HCT116 (cell line): ENCODE data around the gene SPON2. TPM values are rescaled to one million over a fixed set of nuclear protein-coding genes. Genes with fewer than 3 reads are reported as not detected.

Experiments used
- ATAC-seq: fragments of 200-7000 bp; cut with Tn5 transposase; 2 replicates; pipeline ENCODE4 v1.9.1; 2020; ENCODE audit warnings: mild to moderate bottlenecking, moderate library complexity
- BruUV-seq: library from RNA; stranded (reverse); fragments of 400-500 nt; replicated peaks from 2 replicates; lab custom pipeline; 2021; lab: Mats Ljungman, UMichigan
- CTCF ChIA-PET: fragments of 300-600 bp; sonication (Branson Sonifier 250); formaldehyde crosslinking; loops from one replicate; lab custom pipeline; 2021; ENCODE audit warnings: antibody characterized with exemption; lab: Charles Lee
- POLR2A ChIA-PET: fragments of 300-600, 350-600 bp; sonication (Branson Sonifier 250); formaldehyde crosslinking; loops from one replicate; lab custom pipeline; 2021; ENCODE audit warnings: antibody characterized with exemption; lab: Charles Lee
- RAD21 ChIA-PET, 2 experiments: fragments of 300-600 bp; sonication (Branson Sonifier 250); formaldehyde crosslinking; loops; one replicate each; lab custom pipeline; 2023; ENCODE audit warnings: low total read pairs in 2 of 2; ENCODE audit not compliant: uncharacterized antibody in 2 of 2, unreplicated experiment in 2 of 2, low non-redundant PET in 1 of 2; lab: Charles Lee
- DNase-seq: peaks from one replicate; pipeline ENCODE4 v3.0.0-alpha.2; 2010; ENCODE audit warnings: low read depth, low spot score
- H2AFZ ChIP-seq: fragments of 200-600 bp; shearing (Covaris generic), sonication (generic); 2 replicates; pipeline ENCODE4 v1.6.1; 2017; ENCODE audit warnings: low read depth, mixed run types, mixed read lengths, antibody characterized with exemption, low read length; ENCODE audit not compliant: poor library complexity, severe bottlenecking
- H3K27ac ChIP-seq: 2 replicates; pipeline ENCODE4 v1.5.1; 2012; ENCODE audit warnings: low read depth, low read length
- H3K27me3 ChIP-seq: fragments of 200-600 bp; sonication (generic); 2 replicates; pipeline ENCODE4 v1.6.1; 2016; ENCODE audit warnings: mixed run types, low read length, mixed read lengths; ENCODE audit not compliant: insufficient read depth
- H3K36me3 ChIP-seq, 2 experiments: fragments of 200-500 bp in 1 of 2; fragments of 200-600 bp in 1 of 2; sonication (Bioruptor generic) in 1 of 2; sonication (generic) in 1 of 2; 2 replicates each; pipeline versions ENCODE4 v1.5.1 to v1.6.1; 2014 to 2016; ENCODE audit warnings: low read length in 2 of 2, inconsistent platforms in 1 of 2, mixed read lengths in 1 of 2, mixed run types in 1 of 2; ENCODE audit not compliant: insufficient read depth in 2 of 2, control insufficient read depth in 1 of 2
- H3K4me1 ChIP-seq, 2 experiments: fragments of 200-600 bp in 1 of 2; sonication (generic) in 1 of 2; 2 replicates each; pipeline versions ENCODE4 v1.5.1 to v1.6.1; 2012 to 2017; ENCODE audit warnings: low read length in 2 of 2, inconsistent platforms in 1 of 2, mild to moderate bottlenecking in 1 of 2, mixed read lengths in 1 of 2, mixed run types in 1 of 2, moderate library complexity in 1 of 2; ENCODE audit not compliant: insufficient read depth in 2 of 2, control insufficient read depth in 1 of 2
- H3K4me2 ChIP-seq: fragments of 200-600 bp; sonication (generic); 2 replicates; pipeline ENCODE4 v1.6.1; 2017; ENCODE audit warnings: mixed run types, low read length, mixed read lengths
- H3K4me3 ChIP-seq, 2 experiments: fragments of 200-600 bp in 1 of 2; sonication (generic) in 1 of 2; replicated peaks in 1 of 2; 2 replicates each; pipeline ENCODE4 v1.5.1; 2011 to 2016; ENCODE audit warnings: low read length in 2 of 2, control low read depth in 1 of 2, low read depth in 1 of 2, mild to moderate bottlenecking in 1 of 2, mixed read lengths in 1 of 2, mixed run types in 1 of 2
- H3K79me2 ChIP-seq: fragments of 200-600 bp; sonication (generic); 2 replicates; pipeline ENCODE4 v1.6.1; 2017; ENCODE audit warnings: mild to moderate bottlenecking, mixed run types, low read length, moderate library complexity, mixed read lengths; ENCODE audit not compliant: insufficient read depth
- H3K9ac ChIP-seq: fragments of 200-600 bp; sonication (generic); 2 replicates; pipeline ENCODE4 v1.6.1; 2016; ENCODE audit warnings: low read length, mixed read lengths
- H3K9me2 ChIP-seq: fragments of 200-600 bp; sonication (generic), shearing (Covaris generic); 2 replicates; pipeline ENCODE4 v1.6.1; 2017; ENCODE audit warnings: mixed run types, mild to moderate bottlenecking, moderate library complexity; ENCODE audit not compliant: insufficient read depth
- H3K9me3 ChIP-seq, 2 experiments: fragments of 200-500 bp in 1 of 2; fragments of 200-600 bp in 1 of 2; sonication (Bioruptor generic) in 1 of 2; sonication (generic) in 1 of 2; 2 replicates each; pipeline ENCODE4 v1.6.1; 2014 to 2017; ENCODE audit warnings: low read length in 2 of 2, mixed read lengths in 2 of 2, inconsistent platforms in 1 of 2, low read depth in 1 of 2, mild to moderate bottlenecking in 1 of 2, mixed run types in 1 of 2, moderate library complexity in 1 of 2; ENCODE audit not compliant: control insufficient read depth in 1 of 2, insufficient read depth in 1 of 2
- H4K20me1 ChIP-seq: fragments of 200-600 bp; sonication (generic), shearing (Covaris generic); 2 replicates; pipeline ENCODE4 v1.6.1; 2017; ENCODE audit warnings: mixed run types, mild to moderate bottlenecking, moderate library complexity; ENCODE audit not compliant: insufficient read depth
- CBX3 ChIP-seq: IDR thresholded peaks from 2 replicates; pipeline ENCODE4 v1.6.1; 2012; ENCODE audit warnings: low read depth
- EGR1 ChIP-seq: IDR thresholded peaks from 2 replicates; pipeline ENCODE4 v1.6.1; 2012; ENCODE audit warnings: low read depth
- ELF1 ChIP-seq: IDR thresholded peaks from 2 replicates; pipeline ENCODE4 v1.6.1; 2012; ENCODE audit warnings: low read depth, borderline replicate concordance
- EZH2 ChIP-seq: fragments of 200-600 bp; sonication (generic); IDR thresholded peaks from 2 replicates; pipeline ENCODE4 v1.6.1; 2017; ENCODE audit warnings: antibody characterized with exemption, mixed run types
- EZH2phosphoT487 ChIP-seq: fragments of 200-600 bp; IDR thresholded peaks from 2 replicates; pipeline ENCODE4 v1.6.1; 2018; ENCODE audit warnings: antibody characterized with exemption, borderline replicate concordance
- FOSL1 ChIP-seq: IDR thresholded peaks from 2 replicates; pipeline ENCODE4 v1.6.1; 2012; ENCODE audit warnings: low read depth
- MAX ChIP-seq: IDR thresholded peaks from 2 replicates; pipeline ENCODE4 v1.6.1; 2012
- POLR2A ChIP-seq: IDR thresholded peaks from 2 replicates; pipeline ENCODE4 v1.7.0; 2011; ENCODE audit warnings: borderline replicate concordance; ENCODE audit not compliant: insufficient read depth, insufficient read length; ENCODE audit errors: extremely low read depth
- POLR2AphosphoS5 ChIP-seq: IDR thresholded peaks from 2 replicates; pipeline ENCODE4 v1.6.1; 2011; ENCODE audit warnings: mild to moderate bottlenecking, low read depth, low read length, moderate library complexity
- RAD21 ChIP-seq: IDR thresholded peaks from 2 replicates; pipeline ENCODE4 v1.6.1; 2012; ENCODE audit warnings: low read depth, mild to moderate bottlenecking
- SP1 ChIP-seq: IDR thresholded peaks from 2 replicates; pipeline ENCODE4 v1.6.1; 2012; ENCODE audit warnings: low read depth
- SRF ChIP-seq: IDR thresholded peaks from 2 replicates; pipeline ENCODE4 v1.6.1; 2012; ENCODE audit warnings: low read depth
- TCF7L2 ChIP-seq: IDR thresholded peaks from 2 replicates; pipeline ENCODE4 v1.7.0; 2011; ENCODE audit warnings: borderline replicate concordance, inconsistent platforms; ENCODE audit not compliant: insufficient read depth, insufficient read length; ENCODE audit errors: extremely low read depth
- YY1 ChIP-seq: IDR thresholded peaks from 2 replicates; pipeline ENCODE4 v1.6.1; 2011; ENCODE audit warnings: low read length, low read depth, moderate library complexity, mild to moderate bottlenecking; ENCODE audit not compliant: insufficient replicate concordance; ENCODE audit errors: extremely low read depth
- ZFX ChIP-seq: fragments of 450-650 bp; IDR thresholded peaks from 2 replicates; pipeline ENCODE4 v1.6.1; 2017
- ZNF274 ChIP-seq: fragments of 200-500 bp; sonication (Bioruptor generic); IDR thresholded peaks from 2 replicates; pipeline ENCODE4 v1.6.1; 2014; ENCODE audit warnings: mild to moderate bottlenecking, low read depth, low read length, inconsistent platforms
- intact Hi-C: fragments of 100-400 bp; cut with micrococcal nuclease; formaldehyde crosslinking; loops from 2 replicates; pipeline ENCODE4 v1.10.0; 2022
- total RNA-seq: library from RNA; stranded (reverse); gene quantifications from one replicate; pipeline ENCODE4 v1.2.1, GENCODE V29; 2021; ENCODE audit not compliant: unreplicated experiment
- TF ChIP-seq, protein P1 (sequence below): IDR thresholded peaks from 2 replicates; pipeline ENCODE4 v1.6.1; 2011; ENCODE audit warnings: mild to moderate bottlenecking, low read length, moderate library complexity; ENCODE audit not compliant: insufficient replicate concordance; ENCODE audit errors: extremely low read depth

The SPON2 gene
- total RNA-seq, 1 experiment from 2014 or later = 1.5 TPM

GRCh38 chr4:1124818-1125217 is 47.6 kb downstream of the SPON2 start:
- no peaks in the 10 kb centered on the region for H3K79me2 ChIP-seq
- TF ChIP-seq SP1 (no peak), EZH2 (no peak), RAD21 (no peak), YY1 (no peak), TCF7L2 (no peak), SRF (no peak), EGR1 (no peak), FOSL1 (no peak), POLR2AphosphoS5 (no peak), ZFX (no peak), ELF1 (no peak), POLR2A (no peak), MAX (no peak)
- H3K4me3 ChIP-seq = no peak overlapping the region
- H3K9me2 ChIP-seq = no peaks in the 10 kb centered on the region
- ChIA-PET RAD21 (no interaction called here), CTCF (no interaction called here), POLR2A (no interaction called here)
- H3K4me2 ChIP-seq = no peak overlapping the region
- H3K9ac ChIP-seq = no peak overlapping the region
- intact Hi-C loops = no loop called here
- ATAC-seq = no peak
- H3K9me3 ChIP-seq = no peaks in the 10 kb centered on the region
- no peaks in the 10 kb centered on the region; the same call in 1 of the 2 replicates for H3K27me3 ChIP-seq
- no peak for DNase-seq
- no TSS peak for BruUV-seq
- no peak overlapping the region for H3K27ac ChIP-seq
- H3K36me3 ChIP-seq = no peaks in the 10 kb centered on the region
- no peaks in the 10 kb centered on the region for H4K20me1 ChIP-seq
- H3K4me1 ChIP-seq = no peaks in the 10 kb centered on the region
- no peak overlapping the region for H2AFZ ChIP-seq

DNA sequence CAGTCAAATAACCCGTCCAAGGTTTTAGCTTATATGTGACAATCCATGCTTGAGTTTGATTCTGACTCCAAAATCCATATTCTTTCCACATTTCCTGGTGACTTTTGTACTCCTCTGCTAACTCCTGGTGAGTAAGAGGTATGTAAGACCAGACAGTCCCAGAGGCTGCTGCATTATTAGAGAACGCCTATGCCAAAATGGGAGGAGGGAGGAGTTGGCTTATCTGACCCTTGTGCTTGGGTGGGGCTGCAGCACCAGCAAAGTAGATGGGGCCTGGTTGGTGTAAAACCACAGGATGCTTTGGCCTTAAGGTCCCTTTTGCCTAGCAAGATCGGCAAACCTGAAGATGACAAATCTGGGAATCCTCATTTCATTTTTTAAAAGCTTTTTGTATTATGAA is 49.9 kb downstream of the SPON2 start:
- no peaks in the 10 kb centered on the region for H3K79me2 ChIP-seq
- no peak overlapping the region for H2AFZ ChIP-seq
- H3K27me3 ChIP-seq = no peaks in the 10 kb centered on the region; the same call in 1 of the 2 replicates
- intact Hi-C loops = no loop called here
- ChIA-PET CTCF (interaction anchor here (1.6 kb wide), 1 partner anchor 9 kb away, joined by 4 read pairs; no protein-coding TSS in a partner anchor), RAD21 (no interaction called here), POLR2A (no interaction called here)
- no peaks in the 10 kb centered on the region for H3K9me2 ChIP-seq
- no peaks in the 10 kb centered on the region for H3K9me3 ChIP-seq
- no peak overlapping the region for H3K9ac ChIP-seq
- no peak for DNase-seq
- no peak overlapping the region for H3K27ac ChIP-seq
- H3K36me3 ChIP-seq = no peaks in the 10 kb centered on the region
- ATAC-seq = no peak
- no peaks in the 10 kb centered on the region for H3K4me1 ChIP-seq
- H3K4me2 ChIP-seq = no peak overlapping the region
- H3K4me3 ChIP-seq = no peak overlapping the region
- no TSS peak for BruUV-seq
- no peaks in the 10 kb centered on the region for H4K20me1 ChIP-seq
- no peak for TF ChIP-seq SRF
- TF ChIP-seq SP1 = no peak
- TF ChIP-seq TCF7L2 = no peak
- no peak for TF ChIP-seq MAX
- no peak for TF ChIP-seq ZNF274
- TF ChIP-seq EZH2phosphoT487 = no peak
- no peak for TF ChIP-seq CBX3
- TF ChIP-seq, protein P1, sequence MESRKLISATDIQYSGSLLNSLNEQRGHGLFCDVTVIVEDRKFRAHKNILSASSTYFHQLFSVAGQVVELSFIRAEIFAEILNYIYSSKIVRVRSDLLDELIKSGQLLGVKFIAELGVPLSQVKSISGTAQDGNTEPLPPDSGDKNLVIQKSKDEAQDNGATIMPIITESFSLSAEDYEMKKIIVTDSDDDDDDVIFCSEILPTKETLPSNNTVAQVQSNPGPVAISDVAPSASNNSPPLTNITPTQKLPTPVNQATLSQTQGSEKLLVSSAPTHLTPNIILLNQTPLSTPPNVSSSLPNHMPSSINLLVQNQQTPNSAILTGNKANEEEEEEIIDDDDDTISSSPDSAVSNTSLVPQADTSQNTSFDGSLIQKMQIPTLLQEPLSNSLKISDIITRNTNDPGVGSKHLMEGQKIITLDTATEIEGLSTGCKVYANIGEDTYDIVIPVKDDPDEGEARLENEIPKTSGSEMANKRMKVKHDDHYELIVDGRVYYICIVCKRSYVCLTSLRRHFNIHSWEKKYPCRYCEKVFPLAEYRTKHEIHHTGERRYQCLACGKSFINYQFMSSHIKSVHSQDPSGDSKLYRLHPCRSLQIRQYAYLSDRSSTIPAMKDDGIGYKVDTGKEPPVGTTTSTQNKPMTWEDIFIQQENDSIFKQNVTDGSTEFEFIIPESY = no peak
- TF ChIP-seq EZH2 = no peak
- no peak for TF ChIP-seq ELF1
